Duodenal mucosa (tissue), 2 donors: ENCODE results near the gene CNTNAP2.

Source experiments
- H3K27ac ChIP-seq: one replicate; pipeline ENCODE4 v1.7.0; 2013; ENCODE audit warnings: low read depth, low read length
- H3K27me3 ChIP-seq, 2 donors: one replicate each; pipeline ENCODE4 v1.7.0; 2013; ENCODE audit warnings: low read length in 2 of 2, control low read depth in 1 of 2; ENCODE audit not compliant: insufficient read depth in 2 of 2, control insufficient read depth in 1 of 2
- H3K36me3 ChIP-seq, 2 donors: one replicate each; pipeline ENCODE4 v1.7.0; 2013; ENCODE audit warnings: low read length in 2 of 2, control low read depth in 1 of 2; ENCODE audit not compliant: insufficient read depth in 2 of 2, control insufficient read depth in 1 of 2
- H3K4me1 ChIP-seq, 2 donors: one replicate each; pipeline ENCODE4 v1.7.0; 2013; ENCODE audit warnings: low read length in 2 of 2, control low read depth in 1 of 2; ENCODE audit not compliant: insufficient read depth in 2 of 2, control insufficient read depth in 1 of 2
- H3K4me3 ChIP-seq, 2 donors: one replicate each; pipeline ENCODE4 v1.7.0; 2013; ENCODE audit warnings: low read length in 2 of 2, low read depth in 1 of 2
- H3K9ac ChIP-seq, 2 donors: one replicate each; pipeline ENCODE4 v1.7.0; 2013; ENCODE audit warnings: low read length in 2 of 2, low read depth in 1 of 2
- H3K9me3 ChIP-seq, 2 donors: one replicate each; pipeline ENCODE4 v1.7.0; 2013; ENCODE audit warnings: low read length in 2 of 2, control low read depth in 1 of 2; ENCODE audit not compliant: control insufficient read depth in 1 of 2

Gene CNTNAP2

GRCh38 chr7:146503844-146504243 lies 387.2 kb downstream of the CNTNAP2 start:
- H3K4me3 ChIP-seq, result no peak overlapping the region
- H3K4me1 ChIP-seq, result no peaks in the 10 kb centered on the region
- H3K9ac ChIP-seq, result no peak overlapping the region
- H3K27ac ChIP-seq, result no peak overlapping the region
- no peaks in the 10 kb centered on the region for H3K27me3 ChIP-seq
- H3K9me3 ChIP-seq, result peaks cover 41 to 48% of the 10 kb centered on the region in 2 donors
- H3K36me3 ChIP-seq, result no peaks in the 10 kb centered on the region

- no peaks in the 10 kb centered on the region for H3K4me1 ChIP-seq
- no peak overlapping the region for H3K27ac ChIP-seq
- H3K36me3 ChIP-seq, result no peaks in the 10 kb centered on the region
- no peak overlapping the region for H3K4me3 ChIP-seq
- peaks cover 40 to 41% of the 10 kb centered on the region in 2 donors for H3K9me3 ChIP-seq
- H3K9ac ChIP-seq, result no peak overlapping the region
- no peaks in the 10 kb centered on the region for H3K27me3 ChIP-seq
Observed at GRCh38 chr7:146510088-146510680, 393.6 kb downstream of the CNTNAP2 start.

DNA sequence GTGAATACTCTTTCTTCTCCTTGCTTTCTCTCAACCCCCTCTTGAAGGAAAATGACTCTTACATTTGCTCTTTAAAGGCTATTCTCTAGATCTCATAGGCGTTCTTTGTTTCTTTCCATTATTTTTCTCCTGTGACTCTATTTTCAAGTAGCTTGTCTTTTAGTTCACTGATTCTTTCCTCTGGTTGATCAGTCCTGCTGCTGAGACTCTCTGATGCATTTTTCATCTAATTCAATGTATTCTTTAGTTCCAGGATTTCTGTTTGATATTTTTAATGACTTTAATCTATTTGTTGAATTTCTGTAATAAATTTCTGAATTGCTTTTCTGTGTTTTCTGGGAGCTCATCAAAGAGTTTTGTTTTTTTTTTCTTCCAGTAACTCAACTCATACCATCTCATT lies 397.7 kb downstream of the CNTNAP2 start:
- H3K27me3 ChIP-seq, result no peaks in the 10 kb centered on the region
- no peak overlapping the region for H3K9ac ChIP-seq
- H3K9me3 ChIP-seq, result peaks cover 15 to 17% of the 10 kb centered on the region in 2 donors
- H3K4me3 ChIP-seq, result no peak overlapping the region
- H3K36me3 ChIP-seq, result no peaks in the 10 kb centered on the region
- no peaks in the 10 kb centered on the region for H3K4me1 ChIP-seq
- no peak overlapping the region for H3K27ac ChIP-seq

DNA sequence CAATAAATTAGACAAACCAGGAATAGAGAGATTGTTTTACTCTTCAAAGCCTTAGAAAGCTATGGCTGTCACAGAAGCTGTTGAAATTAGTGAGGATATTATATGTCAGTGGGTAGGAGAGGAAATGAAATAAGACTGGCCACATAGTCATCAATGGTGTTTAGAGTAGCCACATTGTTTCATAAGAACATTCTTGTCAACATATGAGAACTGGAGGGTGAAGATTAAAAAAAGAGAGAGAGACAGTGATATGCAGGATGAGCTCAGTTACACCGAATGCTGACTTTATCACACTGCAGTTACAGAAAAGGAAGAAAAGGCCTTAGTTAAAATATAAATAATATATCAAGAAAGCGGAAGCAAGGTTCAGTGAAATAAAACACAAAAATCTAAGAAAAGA lies 412.0 kb downstream of the CNTNAP2 start:
- Histone ChIP-seq H3K9me3 (peaks cover 7 to 9% of the 10 kb centered on the region in 2 donors), H3K36me3 (no peaks in the 10 kb centered on the region), H3K4me3 (no peak overlapping the region), H3K4me1 (no peaks in the 10 kb centered on the region), H3K27ac (no peak overlapping the region), H3K27me3 (no peaks in the 10 kb centered on the region), H3K9ac (no peak overlapping the region)

- H3K27ac ChIP-seq, result no peak overlapping the region
- no peak overlapping the region for H3K9ac ChIP-seq
- no peaks in the 10 kb centered on the region for H3K27me3 ChIP-seq
- H3K4me1 ChIP-seq, result no peaks in the 10 kb centered on the region
- H3K36me3 ChIP-seq, result no peaks in the 10 kb centered on the region
- no peak overlapping the region for H3K4me3 ChIP-seq
- H3K9me3 ChIP-seq, result peaks cover 0 to 8% of the 10 kb centered on the region in 2 donors
Observed at GRCh38 chr7:146539836-146540235, 423.2 kb downstream of the CNTNAP2 start.

DNA sequence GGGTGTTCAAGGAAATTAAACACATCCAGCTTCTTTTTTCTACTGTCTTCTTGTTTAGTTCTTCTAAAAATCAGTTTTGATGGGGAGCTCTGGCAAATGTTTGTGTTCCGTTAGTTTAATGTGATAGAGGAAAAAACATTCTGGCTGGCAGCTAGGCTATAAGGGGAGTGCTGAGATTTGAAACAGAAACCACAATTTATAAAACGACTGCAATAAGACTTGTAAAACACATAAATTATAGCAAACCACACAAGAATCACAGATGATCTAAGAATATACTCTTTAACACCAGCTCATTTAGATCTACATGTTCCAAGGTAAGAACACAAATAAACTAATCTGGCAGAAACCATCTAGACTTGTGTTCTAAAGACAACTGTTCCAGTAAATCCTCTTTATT lies 425.5 kb downstream of the CNTNAP2 start:
- H3K9ac ChIP-seq, result no peak overlapping the region
- H3K4me3 ChIP-seq, result no peak overlapping the region
- H3K9me3 ChIP-seq, result peaks cover 0 to 3% of the 10 kb centered on the region in 2 donors
- H3K27me3 ChIP-seq, result no peaks in the 10 kb centered on the region
- no peaks in the 10 kb centered on the region for H3K36me3 ChIP-seq
- H3K27ac ChIP-seq, result no peak overlapping the region
- H3K4me1 ChIP-seq, result no peaks in the 10 kb centered on the region

- Histone ChIP-seq H3K9ac (no peak overlapping the region), H3K4me3 (no peak overlapping the region), H3K36me3 (no peaks in the 10 kb centered on the region), H3K27me3 (no peaks in the 10 kb centered on the region), H3K4me1 (no peaks in the 10 kb centered on the region), H3K27ac (no peak overlapping the region), H3K9me3 (peaks cover 2 to 6% of the 10 kb centered on the region in 2 donors)
Observed at GRCh38 chr7:146544748-146545147, 428.1 kb downstream of the CNTNAP2 start.

DNA sequence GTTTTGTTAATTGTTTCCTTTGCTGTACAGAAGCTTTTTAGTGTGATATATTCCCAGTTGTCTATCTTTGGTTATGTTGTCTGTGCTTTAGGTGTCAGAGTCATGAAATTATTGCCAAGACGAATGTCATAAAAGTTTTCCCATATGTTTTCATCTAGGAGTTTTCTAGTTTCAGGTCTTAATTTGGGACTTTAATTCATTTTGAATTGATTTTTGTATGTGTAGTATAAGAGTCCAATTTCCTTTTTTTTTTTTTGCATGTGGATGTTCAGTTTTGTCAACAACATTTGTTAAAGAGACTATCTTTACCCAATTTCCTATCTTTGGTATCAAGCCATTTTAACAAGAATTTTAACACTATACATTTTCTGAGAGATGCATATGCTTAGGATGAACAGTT lies 432.2 kb downstream of the CNTNAP2 start:
- H3K9ac ChIP-seq, result no peak overlapping the region
- H3K27me3 ChIP-seq, result no peaks in the 10 kb centered on the region
- no peak overlapping the region for H3K27ac ChIP-seq
- H3K4me1 ChIP-seq, result no peaks in the 10 kb centered on the region
- no peak overlapping the region for H3K4me3 ChIP-seq
- no peaks in the 10 kb centered on the region for H3K36me3 ChIP-seq
- H3K9me3 ChIP-seq, result peaks cover 5 to 11% of the 10 kb centered on the region in 2 donors

- H3K27ac ChIP-seq, result no peak overlapping the region
- peaks cover 5 to 6% of the 10 kb centered on the region in 2 donors for H3K9me3 ChIP-seq
- H3K9ac ChIP-seq, result no peak overlapping the region
- H3K4me1 ChIP-seq, result no peaks in the 10 kb centered on the region
- no peaks in the 10 kb centered on the region for H3K27me3 ChIP-seq
- no peaks in the 10 kb centered on the region for H3K36me3 ChIP-seq
- no peak overlapping the region for H3K4me3 ChIP-seq
Observed at GRCh38 chr7:146554556-146554955, 438.0 kb downstream of the CNTNAP2 start.

- no peak overlapping the region for H3K27ac ChIP-seq
- H3K9me3 ChIP-seq, result peaks cover 4 to 5% of the 10 kb centered on the region in 2 donors
- no peak overlapping the region for H3K4me3 ChIP-seq
- no peaks in the 10 kb centered on the region for H3K4me1 ChIP-seq
- H3K36me3 ChIP-seq, result no peaks in the 10 kb centered on the region
- no peak overlapping the region for H3K9ac ChIP-seq
- no peaks in the 10 kb centered on the region for H3K27me3 ChIP-seq
Observed at GRCh38 chr7:146557971-146558469, 441.4 kb downstream of the CNTNAP2 start.
